Brain microvascular endothelial cell (primary cell): ENCODE measurements around the gene EXOC6.

ENCODE experiments used
- DNase-seq: peaks from one replicate; pipeline ENCODE4 v3.0.0-alpha.2; 2020
- H3K27ac ChIP-seq: fragments of 250-450 bp; sonication (Bioruptor Pico); 2 replicates; pipeline ENCODE4 v1.5.1; 2020; ENCODE audit warnings: mild to moderate bottlenecking, moderate library complexity
- H3K27me3 ChIP-seq: fragments of 250-450 bp; sonication (Bioruptor Pico); replicated peaks from 2 replicates; pipeline ENCODE4 v1.5.1; 2020; ENCODE audit warnings: mild to moderate bottlenecking
- H3K36me3 ChIP-seq: fragments of 250-450 bp; sonication (Bioruptor Pico); replicated peaks from 2 replicates; pipeline ENCODE4 v1.5.1; 2020; ENCODE audit warnings: mild to moderate bottlenecking
- H3K4me3 ChIP-seq: 2 replicates; pipeline ENCODE4 v1.5.1; 2011; ENCODE audit warnings: low read depth, mild to moderate bottlenecking, control low read depth, low read length, moderate library complexity
- CTCF ChIP-seq: IDR thresholded peaks from 2 replicates; pipeline ENCODE4 v1.5.1; 2011; ENCODE audit warnings: low read depth, mild to moderate bottlenecking, moderate library complexity, low read length, control low read depth, inconsistent platforms; ENCODE audit errors: missing control alignments
- in situ Hi-C: cut with HindIII; loops from 2 replicates; pipeline ENCODE4 v1.10.0; 2017; ENCODE audit warnings: low sequenced_read_pairs, low pct_ligation_motif_present

EXOC6 gene

DNA sequence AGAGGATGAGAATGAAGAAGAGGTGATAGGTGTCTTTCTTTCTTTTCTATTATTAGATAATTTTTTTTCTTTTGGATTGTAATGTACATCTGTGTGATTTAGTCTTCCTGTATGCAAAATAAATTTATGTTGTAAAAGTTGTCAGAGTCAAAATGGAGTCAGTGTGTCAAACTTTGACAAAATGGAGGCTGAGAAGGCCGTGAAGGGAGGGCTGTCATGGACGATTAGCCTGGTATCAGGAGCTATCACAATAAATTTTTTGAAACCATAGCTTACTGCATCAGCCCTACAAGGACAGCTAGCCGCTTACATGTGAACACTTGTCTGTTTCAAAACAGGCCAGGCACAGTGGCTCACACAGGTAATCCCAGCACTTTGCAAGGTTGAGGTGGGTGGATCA, 67.6 kb downstream of the EXOC6 start:
- no peaks in the 10 kb centered on the region for H3K36me3 ChIP-seq
- H3K27me3 ChIP-seq, result no peaks in the 10 kb centered on the region
- TF ChIP-seq CTCF, result no peak
- DNase-seq, result no peak
- H3K4me3 ChIP-seq, result no peak overlapping the region
- no peak overlapping the region for H3K27ac ChIP-seq
- in situ Hi-C loops, result no loop called here

DNA sequence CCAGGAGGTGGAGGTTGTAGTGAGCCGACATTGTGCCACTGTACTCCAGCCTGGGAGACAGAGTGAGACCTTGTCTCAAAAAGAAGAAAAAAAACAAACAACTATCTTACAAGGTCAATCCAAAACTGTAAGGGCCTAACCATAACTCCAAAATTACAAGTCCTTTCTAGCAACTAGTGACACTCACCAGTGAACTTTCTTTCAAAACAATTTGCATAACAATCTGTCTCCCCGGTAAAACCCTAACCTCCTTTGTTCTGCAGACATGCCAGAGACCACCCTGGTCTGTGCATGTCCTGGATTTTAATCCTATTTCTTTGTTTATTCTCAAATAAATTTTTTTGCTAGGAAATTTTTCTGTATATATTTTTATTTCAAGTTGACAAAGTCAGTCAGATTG, 68.1 kb downstream of the EXOC6 start:
- H3K27me3 ChIP-seq, result no peaks in the 10 kb centered on the region
- no peaks in the 10 kb centered on the region for H3K36me3 ChIP-seq
- no peak for TF ChIP-seq CTCF
- H3K27ac ChIP-seq, result no peak overlapping the region
- H3K4me3 ChIP-seq, result no peak overlapping the region
- in situ Hi-C loops, result no loop called here
- DNase-seq, result no peak

DNA sequence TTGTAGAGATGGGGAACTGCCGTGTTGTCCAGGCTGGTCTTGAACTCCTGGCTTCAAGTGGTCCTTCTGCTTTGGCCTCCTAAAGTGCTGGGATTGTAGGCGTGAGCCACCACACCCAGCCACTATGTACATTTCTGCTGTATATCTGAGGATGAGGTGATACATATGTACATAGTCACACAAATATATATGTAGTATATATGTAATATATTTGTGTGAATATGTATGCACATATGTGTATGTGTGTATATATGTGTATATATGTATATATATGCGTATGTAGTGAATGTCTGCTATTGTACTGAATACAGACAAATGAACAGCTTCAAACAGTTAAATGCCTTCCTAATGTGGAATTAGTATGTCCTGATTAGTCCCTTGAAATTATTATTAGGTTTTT, 70.3 kb downstream of the EXOC6 start:
- no peaks in the 10 kb centered on the region for H3K36me3 ChIP-seq
- in situ Hi-C loops, result no loop called here
- DNase-seq, result no peak
- no peak overlapping the region for H3K4me3 ChIP-seq
- no peaks in the 10 kb centered on the region for H3K27me3 ChIP-seq
- no peak for TF ChIP-seq CTCF
- no peak overlapping the region for H3K27ac ChIP-seq

GRCh38 chr10:92920866-92921265, 72.5 kb downstream of the EXOC6 start:
- Histone ChIP-seq H3K36me3 (no peaks in the 10 kb centered on the region), H3K27me3 (no peaks in the 10 kb centered on the region), H3K27ac (no peak overlapping the region), H3K4me3 (no peak overlapping the region)
- TF ChIP-seq CTCF, result no peak
- DNase-seq, result no peak
- in situ Hi-C loops, result no loop called here

- no peak for TF ChIP-seq CTCF
- H3K27me3 ChIP-seq, result no peaks in the 10 kb centered on the region
- H3K4me3 ChIP-seq, result no peak overlapping the region
- H3K36me3 ChIP-seq, result no peaks in the 10 kb centered on the region
- no peak for DNase-seq
- no peak overlapping the region for H3K27ac ChIP-seq
- in situ Hi-C loops, result no loop called here
Observed at GRCh38 chr10:92923416-92923815, 75.1 kb downstream of the EXOC6 start.

- Histone ChIP-seq H3K27me3 (no peaks in the 10 kb centered on the region), H3K36me3 (no peaks in the 10 kb centered on the region), H3K27ac (no peak overlapping the region), H3K4me3 (no peak overlapping the region)
- no peak for DNase-seq
- TF ChIP-seq CTCF, result no peak
- in situ Hi-C loops, result no loop called here
Observed at GRCh38 chr10:92929896-92930295, 81.6 kb downstream of the EXOC6 start.
